ENCODE results near the gene TRMT11.

TRMT11 gene

DNA sequence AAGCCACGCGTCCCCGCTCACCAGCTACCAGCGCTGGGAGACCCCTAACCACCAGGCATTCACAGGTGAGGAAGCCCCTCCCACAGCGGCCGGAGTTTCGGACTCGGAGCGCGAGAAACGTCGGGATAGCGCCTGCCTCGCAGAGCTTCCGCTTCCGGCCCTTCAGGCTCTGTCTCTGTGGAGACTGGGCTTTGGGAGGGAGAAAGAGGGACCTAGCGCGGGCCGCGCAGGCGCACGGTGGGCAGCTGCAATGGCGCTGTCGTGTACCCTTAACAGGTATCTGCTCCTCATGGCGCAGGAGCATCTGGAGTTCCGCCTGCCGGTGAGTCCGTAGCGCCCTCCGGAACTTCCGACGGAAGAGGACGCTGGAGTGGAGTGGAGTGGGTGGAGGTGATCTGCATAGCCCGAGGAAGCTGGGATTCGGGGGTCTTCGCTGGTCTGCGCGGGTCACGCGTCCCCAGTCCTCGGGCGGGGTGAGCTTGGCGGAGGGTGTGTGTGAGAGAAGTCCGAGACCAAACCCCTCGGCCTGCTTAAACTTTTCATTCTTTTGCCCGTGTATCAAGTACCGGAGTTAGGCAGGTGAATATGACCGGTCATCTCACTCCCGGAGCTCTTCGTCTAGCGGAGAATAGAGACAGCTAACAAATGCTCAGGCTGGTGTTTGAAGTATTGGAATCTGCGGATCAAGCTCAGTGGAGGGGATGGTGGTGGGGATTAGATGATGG is at the start of gene TRMT11:
Gene TRMT11 (plus strand): TSS at position 240 of the 725 bp plus-strand sequence. CDS start 11 bp downstream, at position 251.
- ATAC-seq (ENCODE audit: low read depth) (peak; percentile 91), DNase-seq (ENCODE audit: low spot score in 2 of 2) (peak; percentile 64 to 67)
- Mint-ChIP-seq H3K27ac (no peak within 1 kb of the TSS), H3K4me3 (no peak within 1 kb of the TSS), H3K27me3 (no peaks in the 10 kb centered on the region), H3K36me3 (no peaks in the 10 kb centered on the region), H3K4me1 (peaks cover 7% of the 10 kb centered on the region), H3K9me3 (no peaks in the 10 kb centered on the region)

GRCh38 chr6:125939026-125939425 is 47.3 kb upstream of the TRMT11 start:
- Mint-ChIP-seq H3K4me1 (no peaks in the 10 kb centered on the region), H3K27me3 (peaks cover 11% of the 10 kb centered on the region), H3K4me3 (no peak overlapping the region), H3K9me3 (no peaks in the 10 kb centered on the region), H3K36me3 (no peaks in the 10 kb centered on the region), H3K27ac (no peak overlapping the region)
- DNase-seq (ENCODE audit: low spot score in 2 of 2) (no peak), ATAC-seq (ENCODE audit: low read depth) (no peak)

DNA sequence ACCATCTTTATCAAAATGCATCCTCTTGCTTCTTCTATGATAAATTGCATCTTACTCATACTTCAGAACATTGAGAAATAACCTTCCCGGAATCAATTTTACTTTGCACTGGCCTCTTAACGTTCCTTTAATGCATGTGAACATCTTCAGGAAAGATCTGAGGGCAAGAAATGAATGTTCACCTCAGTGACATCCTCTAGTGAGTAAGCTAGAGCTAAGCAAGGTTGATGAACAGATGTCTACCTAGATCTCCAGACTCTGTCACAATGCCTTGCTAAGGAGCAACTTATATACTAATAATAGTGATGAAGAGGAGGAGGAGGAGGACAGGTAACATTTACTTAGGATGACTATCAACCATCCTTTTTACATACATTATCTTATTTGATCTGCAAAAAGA is 46.5 kb upstream of the TRMT11 start:
- H3K9me3 Mint-ChIP-seq = no peaks in the 10 kb centered on the region
- DNase-seq (ENCODE audit: low spot score in 2 of 2) (no peak), ATAC-seq (ENCODE audit: low read depth) (no peak)
- no peak overlapping the region for H3K4me3 Mint-ChIP-seq
- no peak overlapping the region for H3K27ac Mint-ChIP-seq
- no peaks in the 10 kb centered on the region for H3K36me3 Mint-ChIP-seq
- H3K4me1 Mint-ChIP-seq = no peaks in the 10 kb centered on the region
- peaks cover 11% of the 10 kb centered on the region for H3K27me3 Mint-ChIP-seq

DNA sequence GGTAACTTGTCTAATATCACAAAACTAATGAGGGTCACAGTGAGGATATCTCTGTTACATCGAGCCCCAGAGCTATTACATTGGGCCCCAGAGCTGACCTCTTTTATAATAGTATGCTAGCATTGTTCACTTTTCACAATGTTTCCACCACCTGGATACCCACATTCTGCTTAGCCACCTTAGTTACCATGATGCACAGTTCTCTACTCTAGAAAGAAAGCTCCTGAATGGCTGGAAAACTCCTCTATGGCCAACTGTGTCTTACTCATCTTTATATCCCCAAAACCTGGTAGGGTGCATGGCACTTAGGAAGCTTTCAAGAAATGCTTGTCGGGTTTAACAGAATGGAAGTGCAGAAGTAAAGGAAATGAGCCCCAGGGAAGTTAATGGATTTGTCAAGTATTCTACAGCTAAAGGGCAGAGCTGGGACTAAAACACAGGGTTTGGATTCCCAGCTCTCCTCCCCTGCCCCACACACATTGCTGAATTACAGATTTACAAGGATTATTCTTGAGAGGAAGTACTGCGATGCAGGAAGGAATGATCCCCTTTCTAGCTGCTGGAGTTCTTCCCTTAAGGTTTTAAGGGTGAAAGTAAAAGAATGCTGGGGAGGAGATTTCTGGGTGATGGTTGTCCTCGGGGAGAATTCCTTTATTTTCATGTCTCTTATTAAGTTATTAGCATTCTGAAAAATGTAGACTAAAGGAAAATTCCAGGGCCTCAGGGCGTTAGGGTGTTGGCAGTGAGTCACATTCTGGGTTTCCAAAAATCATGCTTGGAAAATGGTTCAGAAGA is 45.9 kb upstream of the TRMT11 start:
- peaks cover 11% of the 10 kb centered on the region for H3K27me3 Mint-ChIP-seq
- no peak overlapping the region for H3K4me3 Mint-ChIP-seq
- H3K9me3 Mint-ChIP-seq = no peaks in the 10 kb centered on the region
- ATAC-seq (ENCODE audit: low read depth) (no peak), DNase-seq (ENCODE audit: low spot score in 2 of 2) (no peak)
- H3K36me3 Mint-ChIP-seq = no peaks in the 10 kb centered on the region
- no peak overlapping the region for H3K27ac Mint-ChIP-seq
- no peaks in the 10 kb centered on the region for H3K4me1 Mint-ChIP-seq

DNA sequence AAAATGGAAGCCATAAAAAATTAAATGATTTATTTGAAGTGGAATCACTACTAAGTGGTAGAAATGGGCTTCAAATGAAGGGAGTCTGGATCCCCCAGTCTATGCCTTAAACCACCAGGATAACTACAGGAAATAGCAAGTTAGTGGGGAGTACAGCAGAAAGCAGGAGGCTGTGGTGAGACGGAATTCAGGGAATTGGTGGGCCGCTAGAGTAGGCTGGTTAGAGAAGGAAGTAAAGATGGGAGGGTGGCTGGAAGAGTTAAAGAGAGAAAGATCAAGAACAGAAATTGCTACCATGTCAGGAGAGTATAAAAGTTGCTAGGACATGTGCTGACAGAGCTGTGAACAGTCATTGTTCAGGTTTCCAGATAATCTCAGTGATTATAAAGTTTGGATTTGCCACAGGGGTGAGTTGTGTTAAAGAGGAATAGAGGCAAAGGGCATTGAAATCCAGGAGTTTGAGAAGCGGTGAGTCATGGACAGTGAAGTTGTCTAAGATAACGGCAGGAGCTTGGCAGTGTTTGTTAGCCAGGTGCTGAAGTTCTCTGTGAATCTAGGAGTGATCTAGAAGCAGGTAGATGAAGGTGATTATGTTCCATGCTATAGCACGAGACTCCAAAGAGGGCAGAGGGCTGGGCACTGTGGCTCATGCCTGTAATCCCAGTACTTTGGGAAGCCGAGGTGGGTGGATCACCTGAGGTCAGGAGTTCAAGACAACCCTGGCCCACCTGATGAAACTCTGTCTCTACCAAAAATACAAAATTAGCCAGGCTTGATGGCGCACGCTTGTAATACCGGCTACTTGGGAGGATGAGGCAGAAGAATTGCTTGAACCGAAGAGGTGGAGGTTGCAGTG is 43.4 kb upstream of the TRMT11 start:
- DNase-seq (ENCODE audit: low spot score in 2 of 2) (no peak), ATAC-seq (ENCODE audit: low read depth) (no peak)
- Mint-ChIP-seq H3K9me3 (no peaks in the 10 kb centered on the region), H3K27ac (no peak overlapping the region), H3K36me3 (no peaks in the 10 kb centered on the region), H3K4me3 (no peak overlapping the region), H3K27me3 (peaks cover 13% of the 10 kb centered on the region), H3K4me1 (no peaks in the 10 kb centered on the region)

DNA sequence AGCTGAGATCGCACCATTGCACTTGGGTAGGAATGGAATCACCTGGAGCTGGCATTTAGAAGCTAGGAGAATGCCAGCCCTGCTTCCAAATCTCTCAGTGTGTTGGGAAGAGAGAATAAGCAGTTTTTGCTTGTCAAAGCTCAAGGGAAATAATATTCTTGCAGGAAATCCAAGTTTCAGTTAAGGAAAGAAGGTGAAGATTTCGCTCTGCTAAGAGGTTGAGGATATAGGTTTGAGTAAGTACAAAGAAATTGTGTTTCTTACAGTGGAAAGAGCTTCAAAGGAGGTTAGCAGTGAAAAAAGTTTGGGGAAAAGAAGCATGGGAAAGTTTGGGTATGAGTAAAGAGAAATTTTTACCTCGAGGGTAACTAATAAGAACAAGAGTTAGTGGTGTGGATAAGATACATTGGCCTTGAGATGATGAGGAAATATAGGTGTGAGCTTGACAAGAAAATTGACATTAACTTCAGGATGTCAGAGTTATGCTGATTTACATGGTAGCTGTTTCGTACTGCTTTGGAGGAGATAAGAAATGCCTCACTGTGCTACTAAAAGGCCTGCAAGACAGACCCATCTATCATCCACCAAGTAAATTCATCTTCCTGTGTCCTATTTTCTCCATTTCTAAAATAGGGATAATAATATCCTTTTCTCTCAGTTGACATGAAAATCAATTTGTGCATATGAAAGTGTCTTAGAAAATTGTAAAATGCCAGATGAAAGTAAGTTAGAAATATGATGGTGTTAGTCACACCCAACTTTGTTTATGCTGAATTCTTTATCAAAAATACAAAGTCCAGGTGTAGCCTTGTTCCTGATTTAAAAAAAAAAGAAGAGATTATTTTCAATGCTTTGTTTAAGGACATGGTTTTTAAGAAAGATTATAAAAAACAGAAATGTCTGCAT is 42.6 kb upstream of the TRMT11 start:
- Mint-ChIP-seq H3K9me3 (no peaks in the 10 kb centered on the region), H3K27me3 (peaks cover 16% of the 10 kb centered on the region), H3K36me3 (no peaks in the 10 kb centered on the region), H3K4me1 (no peaks in the 10 kb centered on the region), H3K27ac (no peak overlapping the region), H3K4me3 (no peak overlapping the region)
- ATAC-seq (ENCODE audit: low read depth) (no peak), DNase-seq (ENCODE audit: low spot score in 2 of 2) (no peak)

DNA sequence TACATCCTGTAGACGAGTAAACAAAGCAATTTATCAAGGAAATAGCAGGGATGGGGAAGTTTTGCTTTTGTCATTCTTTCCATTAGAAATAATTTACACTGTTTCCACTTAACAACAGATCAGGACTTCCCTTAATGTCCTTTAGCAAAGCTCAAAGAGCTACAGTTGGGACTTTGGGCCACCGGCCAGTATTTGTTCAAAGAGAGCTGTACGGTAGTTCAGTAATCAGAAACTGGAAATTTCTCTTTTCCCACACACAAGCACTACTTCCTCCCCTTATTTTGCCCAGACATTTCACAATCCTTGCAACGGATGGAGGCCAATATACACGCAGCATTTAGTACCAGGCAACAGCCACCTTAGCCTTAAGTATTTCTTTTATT is 41.9 kb upstream of the TRMT11 start:
- peaks cover 16% of the 10 kb centered on the region for H3K27me3 Mint-ChIP-seq
- no peaks in the 10 kb centered on the region for H3K4me1 Mint-ChIP-seq
- H3K4me3 Mint-ChIP-seq = no peak overlapping the region
- no peak overlapping the region for H3K27ac Mint-ChIP-seq
- ATAC-seq (ENCODE audit: low read depth) = no peak
- H3K9me3 Mint-ChIP-seq = no peaks in the 10 kb centered on the region
- no peak for DNase-seq (ENCODE audit: low spot score in 2 of 2)
- no peaks in the 10 kb centered on the region for H3K36me3 Mint-ChIP-seq

GRCh38 chr6:125944896-125945295 is 41.4 kb upstream of the TRMT11 start:
- no peaks in the 10 kb centered on the region for H3K9me3 Mint-ChIP-seq
- ATAC-seq (ENCODE audit: low read depth) (no peak), DNase-seq (ENCODE audit: low spot score in 2 of 2) (no peak)
- H3K4me3 Mint-ChIP-seq = no peak overlapping the region
- H3K27ac Mint-ChIP-seq = no peak overlapping the region
- peaks cover 14% of the 10 kb centered on the region for H3K27me3 Mint-ChIP-seq
- H3K4me1 Mint-ChIP-seq = no peaks in the 10 kb centered on the region
- H3K36me3 Mint-ChIP-seq = no peaks in the 10 kb centered on the region

- H3K27ac Mint-ChIP-seq = no peak overlapping the region
- H3K36me3 Mint-ChIP-seq = no peaks in the 10 kb centered on the region
Observed at GRCh38 chr6:125945378-125946141, 40.8 kb upstream of the TRMT11 start.

GRCh38 chr6:125947615-125948014 is 38.7 kb upstream of the TRMT11 start:
- no peaks in the 10 kb centered on the region for H3K4me1 Mint-ChIP-seq
- no peak for DNase-seq (ENCODE audit: low spot score in 2 of 2)
- H3K9me3 Mint-ChIP-seq = no peaks in the 10 kb centered on the region
- H3K4me3 Mint-ChIP-seq = no peak overlapping the region
- H3K27ac Mint-ChIP-seq = no peak overlapping the region
- ATAC-seq (ENCODE audit: low read depth) = no peak
- H3K36me3 Mint-ChIP-seq = no peaks in the 10 kb centered on the region
- H3K27me3 Mint-ChIP-seq = peaks cover 11% of the 10 kb centered on the region

More at GRCh38 chr6:125945378-125946141, 40.8 kb upstream of the TRMT11 start:
- ATAC-seq (ENCODE audit: low read depth) = no peak
- no peaks in the 10 kb centered on the region for H3K4me1 Mint-ChIP-seq
- H3K9me3 Mint-ChIP-seq = no peaks in the 10 kb centered on the region
- H3K4me3 Mint-ChIP-seq = no peak overlapping the region
- peaks cover 14% of the 10 kb centered on the region for H3K27me3 Mint-ChIP-seq
- DNase-seq (ENCODE audit: low spot score in 2 of 2) = no peak

DNA sequence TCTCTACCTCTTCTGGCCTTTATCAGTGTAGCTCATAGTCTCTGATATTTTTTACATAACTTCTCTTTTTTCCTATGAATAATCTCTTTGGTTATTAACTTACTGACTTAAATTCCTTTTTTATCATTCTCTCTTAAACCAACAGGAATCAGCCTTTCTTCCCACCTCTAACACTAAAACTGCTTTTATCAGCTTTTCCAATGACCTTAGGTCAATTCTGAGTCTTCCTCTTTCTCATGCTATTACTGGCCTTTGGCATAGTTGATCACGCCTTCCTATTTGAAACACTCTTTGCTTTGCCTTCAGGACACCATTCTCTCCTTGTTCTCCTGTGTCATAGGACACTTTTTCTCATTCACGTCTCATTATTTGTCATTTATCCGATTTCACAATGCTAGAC is 37.9 kb upstream of the TRMT11 start:
- no peaks in the 10 kb centered on the region for H3K36me3 Mint-ChIP-seq
- H3K4me1 Mint-ChIP-seq = no peaks in the 10 kb centered on the region
- ATAC-seq (ENCODE audit: low read depth) = no peak
- DNase-seq (ENCODE audit: low spot score in 2 of 2) = no peak
- no peak overlapping the region for H3K4me3 Mint-ChIP-seq
- peaks cover 8% of the 10 kb centered on the region for H3K27me3 Mint-ChIP-seq
- H3K9me3 Mint-ChIP-seq = no peaks in the 10 kb centered on the region
- H3K27ac Mint-ChIP-seq = no peak overlapping the region

DNA sequence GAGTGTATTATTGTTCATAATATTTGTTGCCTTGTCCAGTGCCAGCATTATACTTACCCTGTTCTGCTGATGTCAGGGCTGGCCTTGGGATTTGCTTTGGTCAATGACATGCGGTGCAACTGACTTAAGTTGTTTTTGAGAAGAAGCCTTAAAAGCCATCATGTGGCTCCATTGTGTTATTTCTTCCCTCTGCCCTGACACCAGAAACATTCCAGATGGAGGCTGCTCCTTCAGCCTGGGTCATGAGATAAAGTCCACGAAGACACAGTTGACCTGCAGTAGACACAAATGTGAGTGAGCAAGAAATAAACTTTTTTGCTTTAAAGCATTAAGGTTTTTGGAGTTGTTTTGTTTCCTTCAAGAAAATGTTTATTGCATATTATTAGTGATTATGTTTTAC is 37.3 kb upstream of the TRMT11 start:
- Mint-ChIP-seq H3K27ac (no peak overlapping the region), H3K27me3 (peaks cover 8% of the 10 kb centered on the region)
- no peak for DNase-seq (ENCODE audit: low spot score in 2 of 2)

GRCh38 chr6:125950293-125950692 is 36.0 kb upstream of the TRMT11 start:
- H3K4me1 Mint-ChIP-seq = no peaks in the 10 kb centered on the region
- no peaks in the 10 kb centered on the region for H3K36me3 Mint-ChIP-seq
- no peak for ATAC-seq (ENCODE audit: low read depth)

More for the DNA sequence above, 37.3 kb upstream of the TRMT11 start:
- Mint-ChIP-seq H3K9me3 (no peaks in the 10 kb centered on the region), H3K36me3 (no peaks in the 10 kb centered on the region), H3K4me3 (no peak overlapping the region), H3K4me1 (no peaks in the 10 kb centered on the region)
- no peak for ATAC-seq (ENCODE audit: low read depth)

More at GRCh38 chr6:125950293-125950692, 36.0 kb upstream of the TRMT11 start:
- Mint-ChIP-seq H3K27me3 (peaks cover 8% of the 10 kb centered on the region), H3K27ac (no peak overlapping the region), H3K4me3 (no peak overlapping the region), H3K9me3 (no peaks in the 10 kb centered on the region)
- no peak for DNase-seq (ENCODE audit: low spot score in 2 of 2)

All from memory B cell (primary cell).